HG02852 (cell line): ENCODE measurements around the gene ZNF316.

Experiments
- ATAC-seq: cut with Tn5 transposase; IDR thresholded peaks from one replicate; pipeline ENCODE4 v1.9.1; 2021; ENCODE audit warnings: mild to moderate bottlenecking, moderate library complexity; ENCODE audit not compliant: unreplicated experiment

ZNF316 gene

DNA sequence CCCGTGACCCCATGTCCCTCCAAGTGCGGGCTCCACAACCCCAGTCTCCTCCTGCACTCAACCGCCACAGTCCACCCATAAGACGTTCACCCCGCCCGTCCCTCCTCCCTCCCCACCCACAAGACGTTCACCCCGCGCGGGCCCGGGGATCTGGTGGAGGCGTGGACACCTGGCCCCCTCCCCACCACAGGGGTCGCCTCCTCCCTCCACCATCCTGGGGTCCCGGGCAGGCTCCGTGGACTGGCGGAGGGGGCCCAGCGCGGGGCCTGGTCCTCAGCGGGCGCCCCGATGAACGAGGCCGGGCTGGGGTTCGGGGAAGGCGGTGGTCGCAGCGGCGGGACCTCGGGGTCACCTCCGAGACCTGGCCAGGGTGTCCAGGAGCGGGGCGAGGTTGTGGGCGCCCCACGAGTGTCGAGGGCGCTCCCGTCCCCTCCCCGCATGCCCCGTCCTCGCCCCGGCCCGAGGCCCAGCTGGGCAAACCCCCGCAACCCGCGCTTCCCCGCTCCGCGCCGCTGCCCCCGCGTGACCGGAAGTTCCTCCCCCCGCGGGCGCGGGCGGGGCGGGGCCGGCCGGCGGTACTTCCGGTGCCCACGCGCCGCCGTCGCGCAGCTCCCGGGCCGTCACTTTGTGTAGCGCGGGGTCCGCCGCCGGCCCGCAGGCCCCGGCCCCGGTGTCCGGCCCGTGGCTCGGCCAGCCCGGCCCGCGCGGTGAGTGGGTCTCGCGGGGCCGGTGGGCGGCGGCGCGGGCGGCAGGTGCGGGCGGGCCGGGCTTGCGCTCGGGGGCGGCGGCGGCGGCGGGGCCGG lies at the start of gene ZNF316:
ZNF316 (plus strand) TSS at position 578 of the 803 bp plus-strand sequence. CDS start 5,092 bp downstream, outside the sequence.
- ATAC-seq: peak; percentile 61

GRCh38 chr7:6588566-6588965 lies 48.6 kb upstream of the ZNF316 start:
- ATAC-seq: no peak

DNA sequence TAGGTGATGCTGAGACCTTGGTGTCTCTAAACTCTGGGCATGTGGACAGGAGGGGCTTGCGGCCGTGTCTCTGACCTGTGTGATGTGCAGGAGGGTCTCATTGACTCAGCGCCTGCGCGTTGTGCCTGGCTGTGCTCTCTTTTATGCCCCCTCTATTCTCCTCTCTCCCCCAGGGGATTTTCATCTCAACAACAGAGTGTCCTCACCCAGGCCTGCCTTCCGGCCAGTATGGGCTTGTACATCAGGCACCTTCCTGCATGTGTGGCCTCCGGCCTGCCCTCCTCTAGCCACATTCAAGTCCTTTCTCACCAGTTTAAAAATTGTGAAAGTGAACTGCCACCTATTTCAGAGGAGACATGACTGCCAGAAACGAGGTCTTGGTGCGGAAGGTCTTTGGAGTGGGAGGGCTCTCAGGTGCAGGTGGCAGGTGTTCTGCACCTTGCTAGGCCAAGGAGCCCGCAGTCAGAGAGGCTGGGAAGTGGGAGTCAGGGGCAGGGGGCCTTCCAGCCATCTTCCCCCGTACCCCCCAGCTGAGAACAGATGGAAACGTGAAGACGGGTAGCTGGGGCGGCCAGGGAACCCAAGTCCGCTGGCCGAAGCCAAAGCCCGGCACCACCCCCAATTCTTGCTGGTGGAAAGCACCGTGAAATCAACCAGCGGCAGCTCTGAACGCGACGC lies 47.8 kb upstream of the ZNF316 start:
- ATAC-seq: no peak

GRCh38 chr7:6589829-6590644 lies 47.1 kb upstream of the ZNF316 start, which contains the start of gene INTS15:
Gene INTS15 (plus strand): TSS chr7:6590021. CDS start chr7:6590284, 263 bp downstream.
- peak; percentile 81 for ATAC-seq

- ATAC-seq: no peak
Observed at GRCh38 chr7:6590645-6591110, 46.4 kb upstream of the ZNF316 start.

DNA sequence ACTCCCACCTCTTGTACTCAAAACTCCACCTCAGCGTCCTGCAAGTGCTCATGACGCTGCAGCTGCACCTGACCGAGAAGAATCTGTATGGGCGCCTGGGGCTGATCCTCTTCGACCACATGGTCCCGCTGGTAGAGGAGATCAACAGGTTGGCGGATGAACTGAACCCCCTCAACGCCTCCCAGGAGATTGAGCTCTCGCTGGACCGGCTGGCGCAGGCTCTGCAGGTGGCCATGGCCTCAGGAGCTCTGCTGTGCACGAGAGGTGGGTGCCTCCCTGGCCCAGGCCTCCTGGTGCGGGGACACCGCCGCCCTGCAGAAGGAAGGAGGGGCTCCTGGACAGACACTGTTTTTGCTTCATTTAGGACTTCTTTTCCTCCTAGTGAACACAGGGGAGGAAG lies 37.0 kb upstream of the ZNF316 start:
- ATAC-seq: no peak

DNA sequence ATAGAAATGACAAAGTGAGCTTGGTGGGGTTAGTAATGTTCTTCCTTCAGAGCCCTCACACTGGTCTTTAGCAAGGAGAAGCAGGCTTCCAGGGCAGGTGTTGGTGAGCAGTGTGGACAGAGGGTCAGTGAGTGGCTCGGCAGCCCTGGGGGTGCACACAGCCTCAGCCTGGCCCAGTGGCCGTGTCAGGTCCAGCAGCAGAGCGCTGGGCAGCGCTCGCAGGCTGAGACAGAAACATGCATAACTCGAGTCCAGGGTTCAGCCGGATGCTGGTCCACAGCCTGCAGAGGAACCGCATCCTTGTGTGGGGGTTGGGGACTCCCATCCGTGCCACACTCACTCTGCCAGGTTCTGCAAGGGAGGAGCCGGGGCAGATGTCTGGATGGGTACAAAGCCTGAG lies 32.7 kb upstream of the ZNF316 start:
- no peak for ATAC-seq

DNA sequence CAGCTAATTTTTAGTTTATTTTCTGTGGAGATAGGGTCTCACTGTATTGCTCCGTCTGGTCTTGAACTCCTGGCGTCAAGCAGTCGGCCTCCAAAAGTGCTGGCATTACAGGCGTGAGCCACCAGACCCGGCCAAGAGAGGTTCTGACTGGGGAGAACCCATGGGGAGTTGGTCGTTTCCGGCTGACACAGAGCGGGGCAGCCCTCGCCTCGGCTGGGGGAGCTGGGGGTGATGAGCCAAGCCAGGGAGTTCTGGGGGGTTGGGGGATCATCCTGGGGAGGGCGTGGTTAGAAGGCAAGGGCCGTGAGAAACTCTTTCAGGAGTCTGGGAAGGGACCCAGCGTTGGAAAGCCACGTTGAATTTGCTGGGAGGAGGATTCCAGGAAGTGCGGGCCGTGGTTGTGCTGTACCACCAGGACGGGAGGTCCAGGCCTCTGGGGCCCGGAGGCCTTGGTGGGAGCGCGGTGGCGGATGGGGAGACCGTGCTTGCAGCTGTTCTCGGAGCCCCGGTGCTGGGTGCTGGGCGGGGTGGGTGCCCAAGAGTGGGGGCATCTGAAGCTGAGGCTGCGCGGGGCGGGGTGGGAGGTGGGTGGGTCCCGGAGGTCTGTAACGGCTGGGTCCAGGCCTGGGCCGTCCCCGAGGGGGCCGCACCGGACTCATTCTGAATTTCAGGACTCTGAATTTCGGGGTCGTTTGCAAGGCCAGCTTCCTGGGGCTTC lies 30.1 kb upstream of the ZNF316 start:
- ATAC-seq: no peak

- ATAC-seq: no peak
Observed at GRCh38 chr7:6607651-6608051, 29.5 kb upstream of the ZNF316 start.

DNA sequence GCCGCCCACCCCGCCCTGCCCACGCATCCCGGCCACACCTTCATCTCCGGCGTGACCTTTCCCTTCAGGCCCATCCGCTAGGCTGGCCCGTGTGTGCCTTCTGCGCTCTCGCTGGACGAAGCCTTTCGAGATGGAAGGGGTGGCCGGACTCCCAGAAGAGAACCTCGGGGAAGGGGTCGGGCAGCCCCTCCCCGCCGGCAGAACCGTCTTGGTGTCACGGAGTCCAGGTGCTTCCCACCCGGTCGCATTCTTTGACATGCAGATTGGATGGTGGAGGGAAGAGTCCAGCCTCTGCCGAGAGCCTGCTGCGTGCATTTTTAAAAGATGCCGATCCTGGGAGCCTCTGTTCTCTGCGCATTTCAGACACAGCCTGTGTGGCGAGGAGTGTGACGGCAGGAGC lies 29.0 kb upstream of the ZNF316 start:
- no peak for ATAC-seq

GRCh38 chr7:6608794-6609193 lies 28.3 kb upstream of the ZNF316 start:
- ATAC-seq: no peak

DNA sequence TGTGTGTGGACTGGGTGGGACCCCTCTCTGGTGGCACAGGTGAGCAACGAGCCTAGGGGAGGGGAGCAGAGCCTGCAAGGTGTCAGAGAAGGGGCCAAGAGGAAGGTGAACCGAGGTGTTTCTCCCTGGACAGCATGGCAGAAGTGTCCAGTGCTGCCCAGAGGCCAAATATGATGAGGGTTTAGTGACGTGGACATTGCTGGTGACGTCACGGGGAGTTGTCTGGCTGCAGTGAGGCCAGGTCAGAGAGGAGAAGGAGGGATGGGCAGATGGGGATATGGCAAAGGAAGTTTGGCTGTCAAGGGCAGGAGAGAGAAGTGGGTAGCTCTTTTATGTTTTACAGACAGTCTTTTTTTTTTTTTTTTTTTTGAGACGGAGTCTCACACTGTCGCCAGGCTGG lies 24.3 kb upstream of the ZNF316 start:
- ATAC-seq: no peak

DNA sequence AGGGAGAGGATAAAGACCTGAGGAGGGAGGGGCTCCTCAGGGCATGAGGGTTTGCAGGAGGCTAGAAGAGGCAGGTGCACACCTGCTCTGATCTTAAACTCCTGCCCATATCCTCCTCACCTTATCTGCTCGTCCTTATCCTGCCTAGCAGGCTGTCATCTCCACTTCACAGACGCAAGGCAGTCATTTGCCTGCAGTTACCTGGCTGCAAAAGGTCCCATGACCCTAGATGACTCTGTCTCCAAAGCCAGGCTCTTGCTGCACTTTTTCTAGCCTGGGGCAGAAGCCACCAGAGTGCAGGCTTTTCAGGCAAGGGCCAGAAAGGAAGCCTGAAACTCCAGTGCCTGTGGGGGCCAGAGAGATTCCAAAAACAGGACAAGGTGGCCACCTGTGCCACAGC lies 23.4 kb upstream of the ZNF316 start:
- ATAC-seq: no peak

DNA sequence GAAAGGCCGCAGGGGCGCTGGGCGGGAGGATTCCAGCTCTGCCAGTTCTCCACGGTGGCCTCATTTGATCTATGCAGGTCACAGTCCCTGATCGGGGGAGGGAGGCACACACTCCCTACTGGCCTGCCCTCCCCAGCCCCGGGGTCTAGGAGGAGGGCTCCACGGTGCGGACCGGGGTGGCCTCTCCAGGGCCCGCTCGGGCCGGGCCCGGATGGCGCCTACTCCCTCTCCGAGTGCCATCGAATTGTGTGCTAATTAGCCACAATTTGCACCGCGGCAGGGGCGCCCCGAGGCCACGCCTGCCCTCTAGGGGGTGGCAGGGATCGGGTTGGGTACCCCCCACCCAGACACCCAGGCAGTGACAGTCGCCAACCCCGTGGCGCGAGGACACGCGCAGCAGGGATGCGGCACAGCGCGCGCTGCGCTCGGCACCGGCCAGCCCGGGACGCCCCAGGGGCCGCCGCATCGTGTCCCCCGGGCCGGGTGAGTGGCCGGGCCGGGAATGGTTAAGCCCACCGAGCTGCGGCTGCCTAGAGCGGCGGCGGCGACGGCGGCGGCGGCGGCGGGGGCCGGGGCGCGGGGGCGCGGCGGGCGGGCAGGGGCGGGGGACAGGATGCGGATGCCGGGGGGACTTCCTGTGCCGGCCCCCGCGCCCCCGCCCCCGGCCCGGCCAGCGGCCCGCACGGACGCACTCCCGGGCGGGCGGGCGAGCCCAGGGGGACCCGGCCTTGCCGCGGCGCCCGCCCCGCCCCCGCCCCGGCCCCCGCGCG lies 22.0 kb upstream of the ZNF316 start, which contains the start of gene ZNF853:
ZNF853 (plus strand) TSS at position 658 of the 770 bp plus-strand sequence. CDS start 565 bp downstream, outside the sequence.
- ATAC-seq: no peak

DNA sequence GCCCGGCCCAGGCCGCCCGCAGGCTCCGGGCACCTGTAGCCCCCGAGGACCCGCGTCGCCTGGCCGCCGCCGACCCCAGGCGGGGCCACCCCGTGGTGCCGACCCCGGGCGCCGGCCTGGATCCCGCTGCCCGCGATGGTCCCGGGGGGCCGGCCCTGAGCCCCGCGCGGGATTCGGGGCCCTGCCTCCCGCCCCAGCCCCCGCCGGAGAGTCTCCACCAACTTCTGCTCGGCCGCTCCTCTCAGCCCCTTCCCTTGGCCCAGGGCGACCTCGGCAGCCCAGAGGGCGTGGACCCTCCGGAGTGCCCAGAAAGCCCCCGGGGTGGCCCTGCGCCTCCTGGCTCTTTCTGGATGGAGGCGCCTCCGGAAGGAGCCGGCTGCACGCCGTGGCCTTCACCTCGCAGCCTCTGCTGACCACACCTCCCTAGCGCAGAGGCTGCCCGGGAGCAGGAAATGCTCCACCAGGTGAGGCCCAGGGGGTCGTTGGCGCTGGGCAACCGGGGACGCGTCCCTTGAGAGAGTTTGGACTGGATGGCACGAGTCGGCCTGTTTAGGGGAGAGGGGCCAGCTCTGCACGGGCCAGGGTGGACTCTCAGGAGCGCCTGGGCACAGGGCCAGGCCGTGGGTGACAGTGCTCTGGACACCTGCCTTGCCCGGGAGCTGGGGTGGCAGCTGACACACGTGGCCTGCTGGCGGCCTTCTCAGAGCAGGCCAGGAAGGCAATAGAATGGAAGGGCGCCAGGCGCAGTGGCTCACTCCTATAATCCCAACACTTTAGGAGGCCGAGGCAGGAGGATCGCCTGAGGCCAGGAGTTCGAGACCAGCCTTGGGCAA lies 21.2 kb upstream of the ZNF316 start:
- no peak for ATAC-seq

- no peak for ATAC-seq
Observed at GRCh38 chr7:6616854-6617643, 20.1 kb upstream of the ZNF316 start.

GRCh38 chr7:6618621-6619020 lies 18.5 kb upstream of the ZNF316 start:
- ATAC-seq: no peak

GRCh38 chr7:6619961-6620360 lies 17.2 kb upstream of the ZNF316 start:
- no peak for ATAC-seq
